Measurements from ENCODE around the gene PACRG. TPM values are rescaled to one million over a fixed set of nuclear protein-coding genes. Genes with fewer than 3 reads are reported as not detected.

PACRG gene
- total RNA-seq, 2 donors from 2014 or later = 2.9 to 63.8 TPM

- 90% methylated on average over 13 of the region's 13 CpGs for WGBS
- intact Hi-C loops (cut with DNase I) = no loop called here
- no peak for DNase-seq (ENCODE audit: low spot score)
Observed at GRCh38 chr6:163318071-163318786, 590.5 kb downstream of the PACRG start.

GRCh38 chr6:163319609-163320366 lies 592.0 kb downstream of the PACRG start:
- H3K27me3 ChIP-seq (replicated peaks; ENCODE audit: insufficient read depth) = no peaks in the 10 kb centered on the region
- no peaks in the 10 kb centered on the region for H3K4me1 ChIP-seq (replicated peaks)
- no peak overlapping the region for H3K4me3 ChIP-seq
- 89% methylated on average over 10 of the region's 10 CpGs for WGBS
- no peaks in the 10 kb centered on the region for H3K36me3 ChIP-seq
- no peak for DNase-seq (ENCODE audit: low spot score)
- TF ChIP-seq, protein P1, sequence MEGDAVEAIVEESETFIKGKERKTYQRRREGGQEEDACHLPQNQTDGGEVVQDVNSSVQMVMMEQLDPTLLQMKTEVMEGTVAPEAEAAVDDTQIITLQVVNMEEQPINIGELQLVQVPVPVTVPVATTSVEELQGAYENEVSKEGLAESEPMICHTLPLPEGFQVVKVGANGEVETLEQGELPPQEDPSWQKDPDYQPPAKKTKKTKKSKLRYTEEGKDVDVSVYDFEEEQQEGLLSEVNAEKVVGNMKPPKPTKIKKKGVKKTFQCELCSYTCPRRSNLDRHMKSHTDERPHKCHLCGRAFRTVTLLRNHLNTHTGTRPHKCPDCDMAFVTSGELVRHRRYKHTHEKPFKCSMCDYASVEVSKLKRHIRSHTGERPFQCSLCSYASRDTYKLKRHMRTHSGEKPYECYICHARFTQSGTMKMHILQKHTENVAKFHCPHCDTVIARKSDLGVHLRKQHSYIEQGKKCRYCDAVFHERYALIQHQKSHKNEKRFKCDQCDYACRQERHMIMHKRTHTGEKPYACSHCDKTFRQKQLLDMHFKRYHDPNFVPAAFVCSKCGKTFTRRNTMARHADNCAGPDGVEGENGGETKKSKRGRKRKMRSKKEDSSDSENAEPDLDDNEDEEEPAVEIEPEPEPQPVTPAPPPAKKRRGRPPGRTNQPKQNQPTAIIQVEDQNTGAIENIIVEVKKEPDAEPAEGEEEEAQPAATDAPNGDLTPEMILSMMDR (IDR thresholded peaks at IDR 0.05) = no peak
- intact Hi-C loops (cut with DNase I) = no loop called here
- H3K9me3 ChIP-seq = no peaks in the 10 kb centered on the region
- H3K27ac ChIP-seq = no peak overlapping the region

More at GRCh38 chr6:163318071-163318786, 590.5 kb downstream of the PACRG start:
- H3K4me3 ChIP-seq = no peak overlapping the region
- H3K9me3 ChIP-seq = no peaks in the 10 kb centered on the region
- no peak for TF ChIP-seq POLR2A (IDR thresholded peaks at IDR 0.05)
- TF ChIP-seq POLR2AphosphoS5 (IDR thresholded peaks at IDR 0.05) = no peak
- TF ChIP-seq, protein P1 (IDR thresholded peaks at IDR 0.05) = no peak
- no peaks in the 10 kb centered on the region for H3K27me3 ChIP-seq (replicated peaks; ENCODE audit: insufficient read depth)
- H3K27ac ChIP-seq = no peak overlapping the region
- no peaks in the 10 kb centered on the region for H3K36me3 ChIP-seq
- no peaks in the 10 kb centered on the region for H3K4me1 ChIP-seq (replicated peaks)

- no peaks in the 10 kb centered on the region for H3K9me3 ChIP-seq
- intact Hi-C loops (cut with DNase I) = no loop called here
- no peak overlapping the region for H3K4me3 ChIP-seq
- DNase-seq (ENCODE audit: low spot score) = no peak
- no peak overlapping the region for H3K27ac ChIP-seq
- H3K27me3 ChIP-seq (replicated peaks; ENCODE audit: insufficient read depth) = no peaks in the 10 kb centered on the region
- no peaks in the 10 kb centered on the region for H3K36me3 ChIP-seq
- H3K4me1 ChIP-seq (replicated peaks) = no peaks in the 10 kb centered on the region
- TF ChIP-seq, protein P1 (IDR thresholded peaks at IDR 0.05) = no peak
- TF ChIP-seq POLR2A (IDR thresholded peaks at IDR 0.05) (no peak), POLR2AphosphoS5 (IDR thresholded peaks at IDR 0.05) (no peak)
- WGBS = 66% methylated on average over 3 of the region's 3 CpGs
Observed at GRCh38 chr6:163320402-163320801, 592.6 kb downstream of the PACRG start.

DNA sequence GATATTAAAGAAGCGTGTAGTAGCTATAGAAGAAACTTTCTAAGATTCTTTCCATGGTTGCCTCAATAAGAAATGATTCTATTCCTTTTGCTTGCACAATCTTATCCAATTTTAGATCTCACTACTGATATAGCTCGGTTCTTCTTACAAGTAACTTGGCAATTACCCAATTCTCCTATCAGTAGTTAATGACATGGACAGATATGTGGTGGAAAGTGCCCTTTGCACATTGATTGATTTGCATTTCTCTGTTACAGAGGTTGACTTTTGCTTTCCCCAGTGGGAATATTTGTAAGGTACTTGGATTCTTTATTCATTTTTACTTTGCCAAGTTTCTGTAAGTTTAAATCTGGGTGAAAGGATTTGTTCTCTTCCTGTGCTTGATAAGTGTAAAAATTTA lies 593.0 kb downstream of the PACRG start:
- Histone ChIP-seq H3K27me3 (replicated peaks; ENCODE audit: insufficient read depth) (no peaks in the 10 kb centered on the region), H3K27ac (no peak overlapping the region), H3K9me3 (no peaks in the 10 kb centered on the region), H3K4me3 (no peak overlapping the region), H3K4me1 (replicated peaks) (no peaks in the 10 kb centered on the region), H3K36me3 (no peaks in the 10 kb centered on the region)
- no peak for TF ChIP-seq POLR2AphosphoS5 (IDR thresholded peaks at IDR 0.05)
- no peak for TF ChIP-seq POLR2A (IDR thresholded peaks at IDR 0.05)
- TF ChIP-seq, protein P1 (IDR thresholded peaks at IDR 0.05) = no peak
- WGBS = 49% methylated on average over 2 of the region's 2 CpGs
- intact Hi-C loops (cut with DNase I) = no loop called here
- no peak for DNase-seq (ENCODE audit: low spot score)

Data from prostate gland (tissue), 2 donors.